GM23338 (cell line): ENCODE data around the gene IGLL5.

Experiments
- CREB1 ChIP-seq: fragments of 250-450 bp; sonication (Bioruptor Pico); IDR thresholded peaks from 2 replicates; pipeline ENCODE4 v1.5.0; 2020; ENCODE audit warnings: low read depth, mild to moderate bottlenecking, moderate library complexity
- EZH2 ChIP-seq: fragments of 200-600 bp; sonication (generic); IDR thresholded peaks from one replicate; pipeline ENCODE4 v1.8.0; 2017; ENCODE audit warnings: antibody characterized with exemption, mild to moderate bottlenecking, low read depth; ENCODE audit not compliant: unreplicated experiment
- EZH2phosphoT487 ChIP-seq: fragments of 200-600 bp; sonication (generic); IDR thresholded peaks from one replicate; pipeline ENCODE4 v1.8.1; 2018; ENCODE audit warnings: antibody characterized with exemption; ENCODE audit not compliant: unreplicated experiment
- POLR2AphosphoS5 ChIP-seq: IDR thresholded peaks from 2 replicates; pipeline ENCODE4 v1.6.1; 2016; ENCODE audit warnings: antibody characterized with exemption, low read depth
- ZNF331 ChIP-seq: fragments of 250-450 bp; sonication (Bioruptor Pico); IDR thresholded peaks from 2 replicates; pipeline ENCODE4 v1.5.0; 2020; ENCODE audit warnings: low read depth, mild to moderate bottlenecking, moderate library complexity
- TF ChIP-seq, protein P1 (sequence below), 2 experiments: fragments of 200-600 bp in 1 of 2; sonication (generic) in 1 of 2; conservative IDR thresholded peaks; 2 replicates each; pipeline versions ENCODE4 v1.5.1 to v1.6.1; 2016 to 2017; ENCODE audit warnings: antibody characterized with exemption in 2 of 2, low read depth in 2 of 2, mild to moderate bottlenecking in 2 of 2, moderate library complexity in 1 of 2
- TF ChIP-seq, protein P2 (sequence below): IDR thresholded peaks from one replicate; pipeline ENCODE4 v1.6.1; 2018; ENCODE audit warnings: antibody characterized with exemption; ENCODE audit not compliant: unreplicated experiment
- TF ChIP-seq, protein P3 (sequence below): IDR thresholded peaks from 2 replicates; pipeline ENCODE4 v1.6.1; 2016; ENCODE audit warnings: antibody characterized with exemption

DNA sequence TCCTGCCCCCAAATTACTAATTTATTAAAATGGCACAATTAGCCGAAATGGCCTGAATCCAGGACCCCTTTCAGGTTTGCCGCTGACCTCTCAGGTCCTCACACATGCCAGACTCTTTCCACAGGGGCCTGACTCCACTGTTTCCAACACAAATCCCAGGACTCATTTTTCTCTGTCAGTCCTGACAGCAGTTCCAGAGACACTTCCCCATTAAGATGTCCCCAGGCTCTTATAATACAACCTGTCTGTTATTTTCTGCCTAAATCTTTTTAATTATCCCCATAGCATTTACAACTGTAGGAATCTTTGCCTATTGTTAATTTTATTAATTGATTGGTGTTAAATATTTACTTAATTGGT lies 9.4 kb upstream of the IGLL5 start:
- TF ChIP-seq, protein P1, sequence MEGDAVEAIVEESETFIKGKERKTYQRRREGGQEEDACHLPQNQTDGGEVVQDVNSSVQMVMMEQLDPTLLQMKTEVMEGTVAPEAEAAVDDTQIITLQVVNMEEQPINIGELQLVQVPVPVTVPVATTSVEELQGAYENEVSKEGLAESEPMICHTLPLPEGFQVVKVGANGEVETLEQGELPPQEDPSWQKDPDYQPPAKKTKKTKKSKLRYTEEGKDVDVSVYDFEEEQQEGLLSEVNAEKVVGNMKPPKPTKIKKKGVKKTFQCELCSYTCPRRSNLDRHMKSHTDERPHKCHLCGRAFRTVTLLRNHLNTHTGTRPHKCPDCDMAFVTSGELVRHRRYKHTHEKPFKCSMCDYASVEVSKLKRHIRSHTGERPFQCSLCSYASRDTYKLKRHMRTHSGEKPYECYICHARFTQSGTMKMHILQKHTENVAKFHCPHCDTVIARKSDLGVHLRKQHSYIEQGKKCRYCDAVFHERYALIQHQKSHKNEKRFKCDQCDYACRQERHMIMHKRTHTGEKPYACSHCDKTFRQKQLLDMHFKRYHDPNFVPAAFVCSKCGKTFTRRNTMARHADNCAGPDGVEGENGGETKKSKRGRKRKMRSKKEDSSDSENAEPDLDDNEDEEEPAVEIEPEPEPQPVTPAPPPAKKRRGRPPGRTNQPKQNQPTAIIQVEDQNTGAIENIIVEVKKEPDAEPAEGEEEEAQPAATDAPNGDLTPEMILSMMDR (conservative IDR thresholded peaks at IDR 0.05; ENCODE audit: low read depth in 2 of 2): no peak
- TF ChIP-seq EZH2 (no peak), POLR2AphosphoS5 (no peak), EZH2phosphoT487 (no peak), CREB1 (CRISPR knock-in tag) (no peak), ZNF331 (no peak)
- TF ChIP-seq, protein P2, sequence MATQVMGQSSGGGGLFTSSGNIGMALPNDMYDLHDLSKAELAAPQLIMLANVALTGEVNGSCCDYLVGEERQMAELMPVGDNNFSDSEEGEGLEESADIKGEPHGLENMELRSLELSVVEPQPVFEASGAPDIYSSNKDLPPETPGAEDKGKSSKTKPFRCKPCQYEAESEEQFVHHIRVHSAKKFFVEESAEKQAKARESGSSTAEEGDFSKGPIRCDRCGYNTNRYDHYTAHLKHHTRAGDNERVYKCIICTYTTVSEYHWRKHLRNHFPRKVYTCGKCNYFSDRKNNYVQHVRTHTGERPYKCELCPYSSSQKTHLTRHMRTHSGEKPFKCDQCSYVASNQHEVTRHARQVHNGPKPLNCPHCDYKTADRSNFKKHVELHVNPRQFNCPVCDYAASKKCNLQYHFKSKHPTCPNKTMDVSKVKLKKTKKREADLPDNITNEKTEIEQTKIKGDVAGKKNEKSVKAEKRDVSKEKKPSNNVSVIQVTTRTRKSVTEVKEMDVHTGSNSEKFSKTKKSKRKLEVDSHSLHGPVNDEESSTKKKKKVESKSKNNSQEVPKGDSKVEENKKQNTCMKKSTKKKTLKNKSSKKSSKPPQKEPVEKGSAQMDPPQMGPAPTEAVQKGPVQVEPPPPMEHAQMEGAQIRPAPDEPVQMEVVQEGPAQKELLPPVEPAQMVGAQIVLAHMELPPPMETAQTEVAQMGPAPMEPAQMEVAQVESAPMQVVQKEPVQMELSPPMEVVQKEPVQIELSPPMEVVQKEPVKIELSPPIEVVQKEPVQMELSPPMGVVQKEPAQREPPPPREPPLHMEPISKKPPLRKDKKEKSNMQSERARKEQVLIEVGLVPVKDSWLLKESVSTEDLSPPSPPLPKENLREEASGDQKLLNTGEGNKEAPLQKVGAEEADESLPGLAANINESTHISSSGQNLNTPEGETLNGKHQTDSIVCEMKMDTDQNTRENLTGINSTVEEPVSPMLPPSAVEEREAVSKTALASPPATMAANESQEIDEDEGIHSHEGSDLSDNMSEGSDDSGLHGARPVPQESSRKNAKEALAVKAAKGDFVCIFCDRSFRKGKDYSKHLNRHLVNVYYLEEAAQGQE: no peak
- TF ChIP-seq, protein P3, sequence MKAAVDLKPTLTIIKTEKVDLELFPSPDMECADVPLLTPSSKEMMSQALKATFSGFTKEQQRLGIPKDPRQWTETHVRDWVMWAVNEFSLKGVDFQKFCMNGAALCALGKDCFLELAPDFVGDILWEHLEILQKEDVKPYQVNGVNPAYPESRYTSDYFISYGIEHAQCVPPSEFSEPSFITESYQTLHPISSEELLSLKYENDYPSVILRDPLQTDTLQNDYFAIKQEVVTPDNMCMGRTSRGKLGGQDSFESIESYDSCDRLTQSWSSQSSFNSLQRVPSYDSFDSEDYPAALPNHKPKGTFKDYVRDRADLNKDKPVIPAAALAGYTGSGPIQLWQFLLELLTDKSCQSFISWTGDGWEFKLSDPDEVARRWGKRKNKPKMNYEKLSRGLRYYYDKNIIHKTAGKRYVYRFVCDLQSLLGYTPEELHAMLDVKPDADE: no peak
